GM12865 (cell line): Measurements from ENCODE around the gene TRIO.

Source experiments
- DNase-seq: peaks from one replicate; pipeline ENCODE4 v3.0.0; 2010; ENCODE audit warnings: low read depth
- H3K4me3 ChIP-seq: 2 replicates; pipeline ENCODE4 v1.5.1; 2011; ENCODE audit warnings: mild to moderate bottlenecking, low read depth, low read length, control low read depth
- CTCF ChIP-seq: IDR thresholded peaks from 2 replicates; pipeline ENCODE4 v1.5.1; 2011; ENCODE audit warnings: low read length, control low read depth, low read depth, inconsistent platforms; ENCODE audit not compliant: insufficient read depth; ENCODE audit errors: missing control alignments

The TRIO gene

GRCh38 chr5:14472986-14473567, 329.9 kb downstream of the TRIO start:
- no peak for DNase-seq
- no peak overlapping the region for H3K4me3 ChIP-seq
- no peak for TF ChIP-seq CTCF

- DNase-seq: no peak
- no peak for TF ChIP-seq CTCF
- no peak overlapping the region for H3K4me3 ChIP-seq
These were observed 331.9 kb downstream of the TRIO start for GRCh38 chr5:14475045-14475444.

GRCh38 chr5:14476786-14477435, 333.8 kb downstream of the TRIO start:
- DNase-seq: no peak
- no peak overlapping the region for H3K4me3 ChIP-seq
- TF ChIP-seq CTCF: no peak

GRCh38 chr5:14479143-14479696, 336.1 kb downstream of the TRIO start:
- no peak for DNase-seq
- TF ChIP-seq CTCF: no peak
- H3K4me3 ChIP-seq: no peak overlapping the region

GRCh38 chr5:14481349-14481748, 338.2 kb downstream of the TRIO start:
- TF ChIP-seq CTCF: no peak
- H3K4me3 ChIP-seq: no peak overlapping the region
- DNase-seq: no peak

GRCh38 chr5:14482085-14482484, 338.9 kb downstream of the TRIO start:
- no peak overlapping the region for H3K4me3 ChIP-seq
- no peak for TF ChIP-seq CTCF
- no peak for DNase-seq

- TF ChIP-seq CTCF: no peak
These were observed 340.5 kb downstream of the TRIO start for GRCh38 chr5:14483504-14484157.

More at GRCh38 chr5:14483504-14484157, 340.5 kb downstream of the TRIO start:
- DNase-seq: no peak
- no peak overlapping the region for H3K4me3 ChIP-seq
